ENCODE results near the gene DPP10.

- no peak for TF ChIP-seq FOXM1 (IDR thresholded peaks at IDR 0.05; ENCODE audit: borderline replicate concordance)
- TF ChIP-seq TARDBP (IDR thresholded peaks at IDR 0.05), result no peak
- no peak for TF ChIP-seq SP1 (IDR thresholded peaks at IDR 0.05)
- TF ChIP-seq ZNF384 (IDR thresholded peaks at IDR 0.05), result no peak
- no peak for TF ChIP-seq NFRKB (IDR thresholded peaks at IDR 0.05)
- TF ChIP-seq PKNOX1 (IDR thresholded peaks at IDR 0.05), result no peak
- TF ChIP-seq FOXA1 (IDR thresholded peaks at IDR 0.05), result no peak
- TF ChIP-seq SUZ12 (IDR thresholded peaks at IDR 0.05), result no peak
- no peak for TF ChIP-seq LEF1 (IDR thresholded peaks at IDR 0.05; ENCODE audit: borderline replicate concordance)
These were observed 1017.6 kb downstream of the DPP10 start for GRCh38 chr2:115460008-115460407.
